GM03348 (cell line): ENCODE data around the gene MPV17L2.

Source experiments
- DNase-seq: peaks from one replicate; pipeline ENCODE4 v3.0.0; 2012; ENCODE audit warnings: low spot score

The MPV17L2 gene

GRCh38 chr19:18218600-18218999 lies 25.6 kb downstream of the MPV17L2 start:
- DNase-seq = no peak

GRCh38 chr19:18219911-18220631 lies 27.1 kb downstream of the MPV17L2 start:
- DNase-seq = no peak

GRCh38 chr19:18220632-18221275 lies 27.7 kb downstream of the MPV17L2 start:
- DNase-seq = no peak

DNA sequence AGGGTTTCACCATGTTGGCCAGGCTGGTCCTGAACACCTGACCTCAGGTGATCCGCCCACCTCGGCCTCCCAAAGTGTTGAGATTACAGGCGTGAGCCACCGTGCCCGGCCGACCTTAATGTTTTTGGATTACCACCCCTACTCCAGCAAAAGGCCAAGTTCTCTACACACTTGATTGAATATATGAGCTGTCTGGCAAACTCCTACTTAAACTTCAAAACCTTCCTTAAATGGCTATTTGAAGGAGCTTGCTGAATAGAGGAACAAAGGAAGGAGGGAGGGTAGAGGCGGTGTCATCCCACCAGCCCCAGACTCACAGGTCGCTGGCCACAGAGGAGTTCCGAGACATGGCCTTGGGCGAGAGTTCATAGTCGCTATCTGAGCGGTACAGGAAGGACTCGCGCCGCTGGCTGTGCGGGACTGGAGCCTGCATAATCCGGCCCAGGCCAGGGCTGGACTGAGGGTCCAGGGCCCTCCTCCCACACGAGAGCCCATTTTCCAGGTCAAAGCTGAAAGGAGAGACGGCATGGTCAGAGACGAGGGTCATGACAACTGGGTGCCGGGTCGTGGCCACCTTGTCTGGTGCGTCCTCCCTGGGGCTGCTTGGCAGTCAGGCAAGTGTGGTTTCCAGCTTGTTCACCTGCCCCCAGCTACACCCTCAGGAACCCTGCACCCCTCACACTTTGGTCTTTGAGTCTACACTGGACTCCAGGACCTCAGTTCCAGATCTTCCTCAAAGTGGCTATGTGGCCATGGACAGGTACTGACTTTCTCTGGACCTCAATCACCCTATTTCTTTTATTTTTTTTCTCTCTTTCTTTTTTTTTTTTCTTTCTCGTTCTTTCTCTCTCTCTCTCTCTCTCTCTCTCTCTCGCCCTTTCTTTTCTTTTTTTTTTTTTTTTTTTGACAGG lies 29.1 kb downstream of the MPV17L2 start:
- no peak for DNase-seq

DNA sequence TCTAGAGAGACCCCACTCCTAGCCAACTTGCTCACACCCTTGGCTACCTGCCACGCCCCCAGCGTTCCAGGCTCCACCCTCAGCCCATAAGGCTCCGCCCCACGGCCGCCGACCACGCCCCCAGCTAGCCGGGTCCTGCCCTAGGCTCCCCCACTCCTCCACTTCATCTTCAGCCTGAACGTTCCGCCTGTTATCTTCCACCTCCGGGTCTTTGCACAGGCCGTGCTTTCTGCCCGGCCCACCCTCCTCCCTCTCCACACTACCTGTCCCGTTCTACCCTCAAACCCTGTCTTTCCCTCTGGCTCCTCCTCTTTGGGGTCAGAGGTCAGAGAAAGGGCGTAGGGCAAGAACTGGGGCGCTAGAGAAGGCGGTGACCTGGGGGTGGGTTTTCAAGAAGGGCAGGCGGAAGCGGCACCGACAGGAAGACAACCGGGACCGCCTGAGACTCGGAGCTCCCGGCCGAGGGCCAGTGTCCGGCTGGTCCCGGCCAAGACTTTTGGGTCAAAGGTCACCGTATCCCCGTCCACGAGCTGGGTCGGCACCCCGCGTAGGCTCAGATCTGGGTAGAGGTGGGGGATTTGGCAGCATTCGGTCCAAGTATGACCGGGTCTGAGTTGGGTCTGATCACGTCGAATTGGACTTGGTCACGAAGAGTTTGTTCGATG lies 31.0 kb downstream of the MPV17L2 start:
- DNase-seq = no peak

- DNase-seq = peak; percentile 99
Measured at GRCh38 chr19:18224525-18225354, 31.7 kb downstream of the MPV17L2 start.

DNA sequence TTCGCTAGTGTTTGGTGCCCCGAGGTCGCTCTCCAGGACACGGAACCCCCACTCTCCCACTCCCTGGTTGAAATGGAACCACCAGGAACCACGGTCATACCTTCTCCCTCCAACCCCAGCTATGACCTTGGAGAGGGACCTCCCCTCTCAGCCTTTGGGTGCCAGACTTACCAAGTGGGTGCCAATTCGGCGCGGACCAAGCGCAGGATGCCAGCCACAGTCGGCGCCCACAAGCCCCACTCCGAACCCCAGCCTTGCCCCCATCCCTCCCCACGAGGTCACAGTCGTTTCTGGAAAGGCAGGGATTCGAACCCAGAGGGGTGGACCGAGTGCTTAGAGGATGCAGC lies 32.3 kb downstream of the MPV17L2 start:
- DNase-seq = no peak

DNA sequence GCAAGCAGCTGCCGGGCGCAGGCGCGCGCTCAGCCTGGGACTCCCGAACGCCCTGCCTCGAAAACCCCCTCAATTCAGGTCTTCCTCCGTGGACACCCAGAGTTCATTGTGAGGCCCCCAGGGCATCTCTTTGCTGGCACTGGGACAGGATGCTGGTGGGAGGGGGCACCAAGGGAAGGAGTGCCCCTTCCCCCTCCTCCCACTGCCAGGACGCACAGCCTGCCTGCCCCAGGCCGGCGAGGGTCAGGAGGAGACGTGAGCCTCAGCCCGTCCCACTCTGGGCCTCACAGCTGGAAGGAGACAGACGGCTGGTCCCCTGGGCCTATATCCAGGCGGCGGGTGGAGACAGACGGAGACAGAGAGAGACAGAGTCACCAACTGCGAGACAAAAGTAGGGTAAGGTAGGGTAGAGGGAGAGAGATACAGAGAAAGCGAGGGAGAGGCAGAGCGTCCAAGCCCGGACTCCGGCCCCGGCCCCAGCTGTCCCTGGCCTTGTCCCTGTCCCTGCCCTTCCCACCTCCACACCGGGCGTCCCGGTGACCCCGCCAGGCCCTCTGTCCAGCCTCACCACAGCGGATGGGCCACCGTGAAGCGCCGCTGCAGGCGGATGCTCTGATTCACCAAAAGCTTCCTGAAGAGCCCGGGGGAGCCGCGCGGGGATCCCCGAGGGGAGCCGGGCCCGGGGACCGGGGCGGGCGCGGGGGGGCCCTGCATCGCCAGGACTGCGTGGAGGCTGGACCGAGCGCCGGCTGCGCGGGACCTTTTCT lies 32.9 kb downstream of the MPV17L2 start, which contains the start of gene PDE4C:
Gene PDE4C, minus strand, starts transcription at position 737 of the 767 bp plus-strand sequence. Its CDS starts 23 bp downstream, at position 714.
- no peak for DNase-seq

DNA sequence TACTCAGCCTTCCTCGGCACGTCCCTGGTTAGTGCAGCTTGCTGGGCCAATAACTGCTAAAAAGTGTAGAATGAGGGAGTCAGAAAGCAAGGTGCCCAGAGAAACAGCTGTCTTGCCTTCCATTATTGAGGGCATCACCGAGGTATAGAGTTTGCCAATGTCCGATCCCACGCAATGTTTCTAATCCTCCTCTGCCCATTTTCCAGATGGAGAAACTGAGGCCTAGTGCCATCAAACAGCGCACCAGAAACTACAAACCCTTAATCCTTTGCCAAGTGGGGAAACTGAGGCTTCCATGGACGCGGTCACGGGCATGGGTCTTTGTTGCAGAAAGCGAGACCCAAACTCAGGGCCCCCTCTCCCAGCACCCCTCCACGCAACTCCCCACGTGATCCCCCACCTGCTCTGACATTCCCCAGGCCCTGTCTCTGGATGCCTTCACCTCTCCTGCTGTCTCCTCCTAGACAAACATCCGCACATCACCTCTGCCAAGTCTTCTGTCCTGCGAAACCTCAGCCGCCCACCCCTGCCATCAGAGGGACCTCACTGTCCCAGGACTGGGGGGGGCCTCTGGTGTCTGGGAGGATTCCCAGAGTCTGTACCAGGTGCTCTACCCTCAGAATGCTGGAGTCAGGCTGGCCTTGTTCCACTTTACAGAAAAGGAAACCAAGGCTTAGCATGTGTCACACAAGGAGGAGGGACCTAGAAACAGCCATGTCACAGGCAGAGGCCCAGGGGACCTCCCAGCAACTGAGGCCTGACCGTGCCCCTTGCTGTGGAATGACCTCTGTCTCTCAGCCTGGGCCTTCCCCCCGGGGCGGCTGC lies 34.1 kb downstream of the MPV17L2 start:
- no peak for DNase-seq

DNA sequence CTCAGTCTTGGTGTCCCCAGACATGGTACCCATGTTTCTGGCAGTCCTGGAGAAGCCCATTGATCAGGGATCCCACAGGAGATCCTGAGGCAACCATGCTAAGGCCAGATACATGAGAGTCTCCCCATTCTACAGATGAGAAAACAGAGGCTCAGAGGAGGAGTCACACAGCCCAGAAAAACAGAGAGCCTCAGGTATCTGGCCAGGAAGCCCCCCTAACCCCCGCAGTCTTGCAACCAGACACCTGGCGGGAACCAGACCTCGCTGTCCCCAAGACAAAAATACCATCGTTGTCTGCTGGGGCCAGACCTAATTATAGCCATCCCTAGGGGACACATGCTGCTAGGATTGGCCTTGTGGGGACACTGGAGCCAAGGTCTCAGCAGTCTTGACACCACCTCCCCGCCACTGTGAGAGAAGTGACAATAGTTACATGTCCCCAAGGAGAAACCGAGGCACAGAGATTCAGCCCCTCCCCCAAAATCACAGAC lies 34.8 kb downstream of the MPV17L2 start:
- DNase-seq = no peak

- DNase-seq = no peak
Measured at GRCh38 chr19:18229474-18229873, 36.5 kb downstream of the MPV17L2 start.

- DNase-seq = no peak
Measured at GRCh38 chr19:18229915-18230314, 36.9 kb downstream of the MPV17L2 start.

DNA sequence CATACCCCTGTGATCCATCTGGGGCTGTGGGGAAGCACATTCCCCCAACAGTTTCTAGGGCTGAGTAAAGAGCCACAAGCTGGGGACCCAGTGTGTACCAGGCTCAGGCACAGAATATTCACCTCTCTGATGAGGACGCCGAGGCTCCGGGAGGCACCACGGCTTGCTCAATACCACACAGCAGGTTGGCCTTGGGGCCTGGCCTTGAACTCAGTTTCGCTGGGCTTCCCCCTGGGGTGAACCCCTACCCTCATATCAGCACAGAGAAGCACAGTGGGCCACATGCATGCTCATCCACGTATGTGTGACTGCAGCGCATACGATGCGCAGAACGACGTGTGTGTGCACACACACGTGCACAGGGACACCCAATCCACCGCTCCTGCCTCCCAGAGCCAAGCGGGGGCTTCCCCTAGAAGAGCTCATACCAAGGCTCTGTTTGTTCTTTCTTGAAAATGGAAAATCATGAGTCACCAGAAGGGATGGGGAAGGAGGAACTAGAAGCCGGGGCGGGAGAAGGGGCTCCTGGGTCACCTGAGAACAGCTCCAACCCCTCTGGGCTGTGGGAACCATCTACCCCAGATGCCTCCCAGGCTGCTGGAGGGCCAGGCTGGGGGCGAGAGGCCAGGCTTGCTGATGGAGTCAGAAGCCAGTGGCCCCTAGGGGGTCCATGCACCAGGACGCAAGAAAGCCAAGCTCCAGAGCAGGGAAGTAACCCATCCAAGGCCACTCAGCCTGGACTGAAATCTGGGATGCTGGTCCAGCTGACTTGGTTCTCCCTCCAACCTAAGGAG lies 38.1 kb downstream of the MPV17L2 start:
- DNase-seq = no peak

GRCh38 chr19:18231775-18232174 lies 38.8 kb downstream of the MPV17L2 start:
- no peak for DNase-seq

DNA sequence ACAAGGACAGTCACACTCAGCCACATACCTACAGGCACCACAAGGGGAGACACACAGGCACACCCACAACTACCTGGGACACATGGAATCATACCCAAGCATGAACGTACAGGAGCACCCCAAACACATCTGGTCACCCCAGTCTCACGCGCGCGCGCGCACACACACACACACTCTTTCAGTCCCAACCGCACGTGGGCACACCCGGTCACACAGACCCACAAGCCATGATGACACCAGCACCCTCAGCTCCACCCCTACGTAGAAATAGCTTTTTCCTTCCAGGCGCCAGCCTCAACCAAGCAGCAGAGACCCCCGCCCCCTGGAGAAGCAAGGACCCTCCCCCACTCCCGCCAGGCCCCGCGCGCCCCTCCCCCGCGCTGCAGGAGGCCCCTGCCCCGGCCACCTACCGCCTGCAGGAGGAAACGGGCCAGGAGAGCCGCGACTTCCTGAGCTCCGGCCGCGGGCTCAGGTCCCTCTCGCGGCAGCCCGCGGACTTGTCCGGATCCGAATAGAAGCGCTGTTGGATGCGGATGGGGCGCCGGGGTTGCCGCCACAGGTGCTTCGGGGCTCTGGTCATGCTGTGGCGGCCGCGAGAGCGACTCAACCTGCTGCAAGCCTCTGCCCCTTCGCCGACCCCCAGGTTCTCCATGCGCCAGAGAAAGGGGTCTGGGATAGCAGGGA lies 39.7 kb downstream of the MPV17L2 start:
- no peak for DNase-seq

GRCh38 chr19:18233224-18233825 lies 40.3 kb downstream of the MPV17L2 start:
- DNase-seq = peak; percentile 79

GRCh38 chr19:18234194-18234593 lies 41.2 kb downstream of the MPV17L2 start:
- no peak for DNase-seq

- no peak for DNase-seq
Measured at GRCh38 chr19:18239303-18239702, 46.3 kb downstream of the MPV17L2 start.
